ENCODE results near the gene TSPEAR.

DNA sequence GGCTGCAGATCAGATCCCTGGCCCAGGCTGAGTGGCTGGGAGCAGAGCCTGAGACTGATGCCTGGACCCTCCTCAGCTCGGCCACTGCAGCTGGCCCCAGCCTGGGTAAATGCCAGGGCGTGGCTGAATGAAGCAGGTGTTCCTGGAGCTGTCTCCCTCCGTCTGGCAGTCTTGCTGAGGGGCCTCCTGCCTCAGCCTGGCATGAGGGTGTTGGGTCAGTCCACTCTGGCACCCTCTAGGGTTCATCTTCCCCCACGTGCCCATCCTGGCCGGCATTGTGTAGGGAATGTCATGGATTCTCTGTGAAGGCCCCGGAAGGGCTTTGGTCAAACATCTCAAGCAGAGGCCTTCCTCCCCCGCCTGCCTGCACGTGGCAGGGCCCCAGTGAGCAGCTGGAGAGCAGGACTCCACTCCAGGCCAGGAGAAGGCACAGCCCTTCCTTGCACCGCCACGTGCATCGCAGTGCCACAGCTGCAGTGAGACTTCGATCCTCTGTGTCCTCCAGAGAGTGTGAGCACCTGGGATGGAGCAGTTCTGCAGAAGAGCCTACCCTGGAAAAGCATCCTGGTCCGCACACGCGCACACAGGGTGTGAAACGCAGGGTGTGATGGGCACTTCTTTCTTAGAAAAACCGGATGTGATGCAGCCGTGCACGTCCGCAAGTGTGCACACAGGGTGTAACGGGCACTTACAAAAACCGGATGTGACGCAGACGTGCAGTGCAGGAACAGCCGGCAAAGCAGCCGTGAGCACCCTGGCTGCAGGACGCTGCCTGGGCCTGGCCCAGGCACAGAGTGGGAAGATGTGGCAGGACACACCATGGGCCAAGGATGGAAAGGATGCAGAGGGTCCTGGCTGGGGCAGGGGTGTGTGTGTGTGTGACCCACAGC, 142.5 kb downstream of the TSPEAR start:
- no peak for TF ChIP-seq SNAI2 (CRISPR knock-in tag; IDR thresholded peaks at IDR 0.05)
- TF ChIP-seq, protein P1, sequence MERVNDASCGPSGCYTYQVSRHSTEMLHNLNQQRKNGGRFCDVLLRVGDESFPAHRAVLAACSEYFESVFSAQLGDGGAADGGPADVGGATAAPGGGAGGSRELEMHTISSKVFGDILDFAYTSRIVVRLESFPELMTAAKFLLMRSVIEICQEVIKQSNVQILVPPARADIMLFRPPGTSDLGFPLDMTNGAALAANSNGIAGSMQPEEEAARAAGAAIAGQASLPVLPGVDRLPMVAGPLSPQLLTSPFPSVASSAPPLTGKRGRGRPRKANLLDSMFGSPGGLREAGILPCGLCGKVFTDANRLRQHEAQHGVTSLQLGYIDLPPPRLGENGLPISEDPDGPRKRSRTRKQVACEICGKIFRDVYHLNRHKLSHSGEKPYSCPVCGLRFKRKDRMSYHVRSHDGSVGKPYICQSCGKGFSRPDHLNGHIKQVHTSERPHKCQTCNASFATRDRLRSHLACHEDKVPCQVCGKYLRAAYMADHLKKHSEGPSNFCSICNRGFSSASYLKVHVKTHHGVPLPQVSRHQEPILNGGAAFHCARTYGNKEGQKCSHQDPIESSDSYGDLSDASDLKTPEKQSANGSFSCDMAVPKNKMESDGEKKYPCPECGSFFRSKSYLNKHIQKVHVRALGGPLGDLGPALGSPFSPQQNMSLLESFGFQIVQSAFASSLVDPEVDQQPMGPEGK (CRISPR knock-in tag; IDR thresholded peaks at IDR 0.05; ENCODE audit: borderline replicate concordance) = no peak
- TF ChIP-seq, protein P2, sequence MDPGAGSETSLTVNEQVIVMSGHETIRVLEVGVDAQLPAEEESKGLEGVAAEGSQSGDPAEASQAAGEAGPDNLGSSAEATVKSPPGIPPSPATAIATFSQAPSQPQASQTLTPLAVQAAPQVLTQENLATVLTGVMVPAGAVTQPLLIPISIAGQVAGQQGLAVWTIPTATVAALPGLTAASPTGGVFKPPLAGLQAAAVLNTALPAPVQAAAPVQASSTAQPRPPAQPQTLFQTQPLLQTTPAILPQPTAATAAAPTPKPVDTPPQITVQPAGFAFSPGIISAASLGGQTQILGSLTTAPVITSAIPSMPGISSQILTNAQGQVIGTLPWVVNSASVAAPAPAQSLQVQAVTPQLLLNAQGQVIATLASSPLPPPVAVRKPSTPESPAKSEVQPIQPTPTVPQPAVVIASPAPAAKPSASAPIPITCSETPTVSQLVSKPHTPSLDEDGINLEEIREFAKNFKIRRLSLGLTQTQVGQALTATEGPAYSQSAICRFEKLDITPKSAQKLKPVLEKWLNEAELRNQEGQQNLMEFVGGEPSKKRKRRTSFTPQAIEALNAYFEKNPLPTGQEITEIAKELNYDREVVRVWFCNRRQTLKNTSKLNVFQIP (CRISPR knock-in tag; IDR thresholded peaks at IDR 0.05; ENCODE audit: borderline replicate concordance, low read depth) = no peak
- TF ChIP-seq ZNF565 (CRISPR knock-in tag; conservative IDR thresholded peaks at IDR 0.05; ENCODE audit: low read depth) = no peak
- no peak for TF ChIP-seq TCF4 (CRISPR knock-in tag; IDR thresholded peaks at IDR 0.05; ENCODE audit: borderline replicate concordance)
- TF ChIP-seq GLIS3 (CRISPR knock-in tag; IDR thresholded peaks at IDR 0.05) = no peak

All from SK-N-SH treated with all-trans-retinoic acid at 6 μM for 48 hours (cell line).